Measurements from ENCODE around the gene CTDNEP1.

GRCh38 chr17:7219812-7220592 lies 31.5 kb downstream of the CTDNEP1 start, which contains the start of the genes ACADVL and DLG4:
- TF ChIP-seq GABPA (IDR thresholded peaks at IDR 0.05 in 1 of 2, conservative IDR thresholded peaks at IDR 0.05 in 1 of 2) (peak in 1 of 2 donors; percentile 82), EGR1 (IDR thresholded peaks at IDR 0.05; ENCODE audit: low read depth in 2 of 2) (peak; percentile 92 to 99), REST (IDR thresholded peaks at IDR 0.05) (peak; percentile 5)
